ENCODE measurements around the gene UPK3BL1.
"Not testable (repeated sequence)": the region's sequence is repeated elsewhere in the genome, so short reads cannot be mapped to it uniquely, and the experiment has no call there.

Gene UPK3BL1

GRCh38 chr7:102642691-102643090 lies at the start of gene UPK3BL1:
Gene UPK3BL1, minus strand, starts transcription at chr7:102642791. Its CDS starts 50 bp downstream, at chr7:102642741.
- not testable (repeated sequence) for DNase-seq

DNA sequence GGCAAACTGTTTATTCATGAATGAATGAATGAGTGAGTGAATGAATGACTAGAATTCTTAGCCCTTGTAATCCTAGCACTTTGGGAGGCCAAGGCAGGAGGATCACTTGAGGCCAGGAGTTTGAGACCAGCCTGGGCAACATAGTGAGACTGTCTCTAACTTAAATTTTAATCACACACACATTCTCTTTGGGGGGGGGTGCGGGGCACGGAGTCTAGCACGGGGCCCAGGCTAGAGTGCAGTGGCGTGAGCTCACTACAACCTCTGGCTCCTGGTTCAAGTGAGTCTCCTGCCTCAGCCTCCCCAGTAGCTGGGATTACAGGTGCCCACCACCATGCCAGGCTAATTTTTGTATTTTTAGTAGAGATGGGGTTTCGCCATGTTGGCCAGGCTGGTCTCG lies 48.0 kb upstream of the UPK3BL1 start:
- DNase-seq: not testable (repeated sequence)

- not testable (repeated sequence) for DNase-seq
Observed at GRCh38 chr7:102689436-102690282, 47.1 kb upstream of the UPK3BL1 start.

GRCh38 chr7:102688299-102689036 lies 45.9 kb upstream of the UPK3BL1 start:
- DNase-seq: not testable (repeated sequence)

DNA sequence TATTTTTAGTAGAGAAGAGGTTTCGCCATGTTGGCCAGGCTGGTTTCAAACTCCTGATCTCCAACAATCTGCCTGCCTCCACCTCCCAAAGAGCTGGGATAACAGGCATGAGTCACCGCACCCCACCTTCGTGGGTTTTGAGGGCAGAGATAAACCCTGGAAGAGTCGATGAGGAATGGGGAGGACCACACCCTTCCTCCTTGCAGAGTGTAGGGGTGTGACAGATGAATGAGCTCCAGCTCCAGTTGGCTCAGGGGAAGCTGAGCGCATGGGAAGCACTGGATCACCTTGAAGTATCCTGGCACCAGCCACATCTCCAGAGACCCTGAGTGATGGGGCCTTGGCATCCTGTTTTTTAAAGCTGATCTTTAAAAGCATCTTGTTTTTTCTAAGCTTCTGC lies 40.0 kb upstream of the UPK3BL1 start:
- not testable (repeated sequence) for DNase-seq

GRCh38 chr7:102680780-102681179 lies 38.2 kb upstream of the UPK3BL1 start:
- DNase-seq: not testable (repeated sequence)

- not testable (repeated sequence) for DNase-seq
Observed at GRCh38 chr7:102675545-102675944, 33.0 kb upstream of the UPK3BL1 start.

DNA sequence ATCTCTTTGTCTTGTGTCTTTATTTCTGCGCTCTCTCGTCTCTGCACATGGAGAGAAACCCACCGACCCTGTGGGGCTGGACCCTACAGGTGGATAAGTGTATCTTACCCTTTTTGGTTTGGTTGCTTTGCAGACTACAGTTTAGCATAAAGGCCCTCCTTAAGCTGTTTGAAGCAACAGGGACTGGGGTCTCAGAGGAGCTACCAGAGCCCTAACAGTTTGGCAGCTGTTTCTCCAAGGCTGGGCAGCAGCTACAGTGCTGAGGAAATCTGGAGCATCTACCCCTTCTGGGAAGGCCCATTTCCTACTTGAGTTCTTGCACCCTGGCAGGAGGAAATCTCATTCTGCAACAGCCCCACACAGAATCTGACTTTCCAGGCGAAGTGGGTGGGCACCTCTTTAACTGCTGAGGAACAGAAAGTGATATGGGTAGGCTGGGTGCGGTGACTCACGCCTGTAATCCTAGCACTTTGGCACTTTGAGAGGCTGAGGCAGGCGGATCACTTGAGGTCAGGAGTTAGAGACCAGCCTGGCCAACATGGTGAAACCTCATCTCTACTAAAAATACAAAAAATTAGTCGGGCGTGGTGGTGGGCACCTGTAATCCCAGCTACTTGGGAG lies 31.0 kb upstream of the UPK3BL1 start:
- DNase-seq: not testable (repeated sequence)

- not testable (repeated sequence) for DNase-seq
Observed at GRCh38 chr7:102671956-102672307, 29.3 kb upstream of the UPK3BL1 start.

GRCh38 chr7:102671166-102671955 lies 28.8 kb upstream of the UPK3BL1 start, which contains the start of gene POLR2J2:
Gene POLR2J2, minus strand, starts transcription at chr7:102671663. Its CDS starts 62 bp downstream, at chr7:102671601.
- DNase-seq: not testable (repeated sequence)

- not testable (repeated sequence) for DNase-seq
Observed at GRCh38 chr7:102667523-102667922, 24.9 kb upstream of the UPK3BL1 start.

- not testable (repeated sequence) for DNase-seq
Observed at GRCh38 chr7:102666850-102667249, 24.3 kb upstream of the UPK3BL1 start.

DNA sequence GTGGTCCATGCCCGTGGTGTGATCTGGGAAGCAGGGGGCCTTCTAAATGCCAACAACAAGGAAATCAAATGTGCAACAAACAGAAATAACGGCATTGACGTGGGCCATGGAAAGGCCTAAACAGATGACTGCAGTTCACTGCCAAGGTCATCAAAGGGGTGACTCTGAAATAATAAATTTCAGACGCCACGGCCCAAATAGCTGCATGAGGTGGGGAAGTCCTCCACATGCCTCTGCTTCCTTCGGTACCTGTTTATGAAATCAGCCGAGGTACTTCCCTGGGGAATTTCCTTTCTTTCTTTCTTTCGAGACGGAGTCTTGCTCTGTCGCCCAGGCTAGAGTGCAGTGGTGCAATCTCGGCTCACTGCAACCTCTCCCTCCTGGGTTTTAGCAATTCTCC lies 22.2 kb upstream of the UPK3BL1 start:
- not testable (repeated sequence) for DNase-seq

- DNase-seq: not testable (repeated sequence)
Observed at GRCh38 chr7:102649924-102650323, 7.3 kb upstream of the UPK3BL1 start, which contains the start of gene SPDYE2B. Gene SPDYE2B, plus strand, starts transcription at chr7:102650319. Its CDS starts 2,030 bp downstream, at chr7:102652349.

- DNase-seq: not testable (repeated sequence)
Observed at GRCh38 chr7:102647813-102648212, 5.2 kb upstream of the UPK3BL1 start.

GRCh38 chr7:102643404-102643803 lies 813 bp upstream of the UPK3BL1 start:
- not testable (repeated sequence) for DNase-seq

DNA sequence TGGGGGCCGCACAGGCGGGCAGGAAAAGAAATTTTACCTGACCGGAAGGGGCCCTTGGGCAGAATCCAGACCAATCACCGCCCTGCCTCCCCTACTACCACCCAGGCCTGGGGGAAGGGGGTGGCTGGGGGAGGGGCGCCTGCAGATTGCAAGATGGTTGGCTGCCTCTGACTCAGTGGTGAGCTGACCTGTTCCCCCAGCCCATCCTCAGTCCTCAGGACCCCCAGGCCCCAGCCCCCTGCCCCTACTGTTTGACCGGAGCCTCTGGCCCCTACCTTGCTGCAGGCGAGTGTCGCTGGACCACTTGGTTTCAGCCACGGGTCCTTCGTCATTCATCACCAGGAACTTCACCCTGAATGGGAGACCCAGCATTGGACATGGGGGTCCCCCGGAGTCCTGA lies 3.7 kb downstream of the UPK3BL1 start:
- not testable (repeated sequence) for DNase-seq

- not testable (repeated sequence) for DNase-seq
Observed at GRCh38 chr7:102636956-102637355, 5.6 kb downstream of the UPK3BL1 start.

GRCh38 chr7:102635354-102635753 lies 7.2 kb downstream of the UPK3BL1 start:
- DNase-seq: not testable (repeated sequence)

GRCh38 chr7:102634299-102634698 lies 8.3 kb downstream of the UPK3BL1 start:
- DNase-seq: not testable (repeated sequence)

GRCh38 chr7:102630622-102631021 lies 12.0 kb downstream of the UPK3BL1 start:
- not testable (repeated sequence) for DNase-seq

All from anterior cingulate cortex (tissue), 58 donors.